GM10248 (cell line): Measurements from ENCODE around the gene HGS.

Experiments
- CTCF ChIA-PET: fragments of 300-600 bp; sonication (Branson Sonifier 250); formaldehyde crosslinking; extraction: SDS; loops from one replicate; lab custom pipeline; 2021; ENCODE audit warnings: antibody characterized with exemption; lab: Yijun Ruan, JAX
- POLR2A ChIA-PET: fragments of 350-650 bp; sonication (Branson Sonifier 250); formaldehyde crosslinking; extraction: SDS; loops from one replicate; lab custom pipeline; 2020; ENCODE audit warnings: antibody characterized with exemption; lab: Yijun Ruan, JAX
- DNase-seq: peaks from one replicate; pipeline ENCODE4 v3.0.0; 2012; ENCODE audit errors: extremely low spot score
- CTCF ChIP-seq: IDR thresholded peaks from 2 replicates; pipeline ENCODE4 v1.5.1; 2012; ENCODE audit warnings: mild to moderate bottlenecking, low read depth; ENCODE audit errors: extremely low read depth, missing control alignments, control extremely low read depth

Gene HGS

GRCh38 chr17:81682565-81683207 lies 1.1 kb upstream of the HGS start:
- ChIA-PET CTCF (interaction anchor here (1.3 to 3.2 kb wide), 4 partner anchors 12 to 32 kb away, joined by 3 to 12 read pairs (median 4); partner anchors contain the start of gene MRPL12), POLR2A (interaction anchor here (1.0 kb wide), 1 partner anchor 19 kb away, joined by 3 read pairs; no protein-coding TSS in a partner anchor)
- no peak for TF ChIP-seq CTCF
- DNase-seq: no peak

DNA sequence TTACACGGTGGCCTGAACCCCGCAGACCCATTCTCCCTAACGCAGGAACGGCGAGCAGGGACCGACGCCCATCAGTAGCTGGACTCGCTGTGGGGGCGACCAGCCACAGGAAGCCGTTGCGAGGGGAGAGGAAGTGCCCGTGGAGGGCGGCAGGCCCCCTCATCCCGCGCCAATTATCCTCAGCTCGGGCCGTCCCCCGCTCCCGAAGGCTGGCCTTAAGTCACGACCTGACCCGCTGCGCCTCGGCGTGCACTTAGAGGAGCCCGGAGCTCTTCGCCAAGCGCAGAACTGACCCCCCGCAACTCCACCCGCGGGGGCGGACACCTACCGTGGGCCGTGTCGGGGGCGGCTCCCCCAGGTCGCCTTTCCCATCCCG lies 615 bp upstream of the HGS start:
- ChIA-PET CTCF (interaction anchor here (1.2 to 3.2 kb wide), 5 partner anchors 12 to 32 kb away, joined by 3 to 12 read pairs (median 3); partner anchors contain the start of gene MRPL12), POLR2A (interaction anchor here (0.8 to 1.0 kb wide), 4 partner anchors 20 to 186 kb away, joined by 3 read pairs; partner anchors contain the start of genes FAAP100 and MRPL12)
- TF ChIP-seq CTCF: no peak
- DNase-seq: no peak

GRCh38 chr17:81684442-81684911 lies 666 bp downstream of the HGS start:
- no peak for TF ChIP-seq CTCF
- CTCF ChIA-PET: interaction anchor here (1.2 to 3.2 kb wide), 3 partner anchors 9 to 23 kb away, joined by 3 to 12 read pairs (median 4); partner anchors contain the start of gene MRPL12
- POLR2A ChIA-PET: no interaction called here
- no peak for DNase-seq

DNA sequence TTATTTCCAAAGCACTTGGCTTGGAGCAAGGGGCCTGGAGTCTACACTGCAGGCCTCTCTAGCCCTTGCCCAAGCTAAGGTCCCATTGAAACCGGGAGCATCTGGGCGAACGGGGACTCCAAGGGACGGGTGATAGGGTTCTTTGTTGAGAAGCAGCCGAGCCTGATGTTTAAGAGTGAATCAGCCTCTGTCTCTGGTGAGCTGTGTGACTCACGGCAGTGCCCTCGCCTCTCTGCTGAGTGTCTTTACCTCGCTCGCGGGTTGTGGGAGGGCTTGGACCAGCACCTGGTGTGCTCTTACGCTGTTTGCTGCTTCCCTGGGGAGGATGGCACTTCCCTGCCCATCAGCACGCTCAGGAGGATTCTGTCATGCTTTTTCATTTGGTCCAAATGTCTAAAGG lies 1.3 kb downstream of the HGS start:
- ChIA-PET CTCF (interaction anchor here (0.7 to 3.2 kb wide), 3 partner anchors 10 to 70 kb away, joined by 3 to 12 read pairs (median 4); partner anchors contain the start of gene MRPL12), POLR2A (interaction anchor here (0.6 kb wide), 1 partner anchor 31 kb away, joined by 5 read pairs; no protein-coding TSS in a partner anchor)
- no peak for DNase-seq
- TF ChIP-seq CTCF: no peak

- CTCF ChIA-PET: no interaction called here
- no peak for DNase-seq
- POLR2A ChIA-PET: no interaction called here
- TF ChIP-seq CTCF: no peak
Measured at GRCh38 chr17:81686614-81687013, 2.8 kb downstream of the HGS start.

- TF ChIP-seq CTCF: no peak
- ChIA-PET POLR2A (no interaction called here), CTCF (interaction anchor here (2.6 kb wide), 1 partner anchor 12 kb away, joined by 7 read pairs; no protein-coding TSS in a partner anchor)
- DNase-seq: no peak
Measured at GRCh38 chr17:81687770-81688541, 4.1 kb downstream of the HGS start.
